Stimulated activated CD8-positive, alpha-beta memory T cell treated with anti-CD3 and anti-CD28 coated beads, Interleukin-4, amount 100 ng/mL, for 4 hours (primary cell): Measurements from ENCODE around the gene COBL.

Experiments used
- DNase-seq, 2 donors: peaks; one replicate each; pipeline ENCODE4 v3.0.0-alpha.2; 2020; ENCODE audit warnings: low read depth in 2 of 2, low spot score in 1 of 2

COBL gene

DNA sequence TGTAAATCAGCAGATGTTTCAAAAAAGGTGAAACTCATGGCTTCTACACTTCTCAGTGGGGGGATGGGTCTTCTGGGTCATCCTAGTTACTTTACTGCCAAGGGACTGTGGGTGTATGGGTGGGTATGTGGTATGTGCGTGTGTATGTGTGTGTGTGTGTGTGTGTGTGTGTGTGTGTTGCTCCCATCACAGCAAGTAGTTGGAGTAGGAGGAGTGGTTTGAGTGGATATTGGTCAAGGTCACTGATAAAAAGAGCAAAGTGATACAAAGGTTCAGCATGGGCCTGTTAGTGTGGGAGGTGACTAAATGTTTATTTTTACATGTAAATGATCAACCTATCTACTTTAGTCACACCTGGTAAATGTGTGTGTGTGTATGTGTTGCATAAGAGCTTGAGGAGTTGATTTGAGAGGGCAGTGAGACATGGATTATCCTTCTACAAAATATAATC, 11.8 kb upstream of the COBL start:
- DNase-seq, result no peak

DNA sequence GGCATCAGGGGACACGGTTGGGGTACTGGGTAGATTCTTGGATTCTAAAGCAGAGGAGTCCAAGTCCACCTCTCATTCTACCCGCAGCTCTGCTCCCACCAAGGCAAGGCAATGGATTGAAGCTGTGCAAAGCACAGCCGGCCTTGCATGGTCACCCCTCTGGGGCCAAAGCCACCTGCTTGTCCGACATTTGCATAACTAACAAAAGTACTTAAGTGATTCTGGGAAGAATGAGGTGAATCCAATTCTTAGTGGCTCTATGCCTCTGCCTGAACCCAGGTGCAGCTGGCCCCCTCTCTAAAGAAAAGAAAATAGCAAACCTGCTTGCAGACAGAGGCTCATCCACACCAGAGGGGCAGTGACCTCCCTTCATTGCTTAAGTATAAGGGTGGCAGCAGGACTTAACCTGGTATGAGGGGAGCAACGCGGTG, 10.7 kb upstream of the COBL start:
- DNase-seq, result no peak

DNA sequence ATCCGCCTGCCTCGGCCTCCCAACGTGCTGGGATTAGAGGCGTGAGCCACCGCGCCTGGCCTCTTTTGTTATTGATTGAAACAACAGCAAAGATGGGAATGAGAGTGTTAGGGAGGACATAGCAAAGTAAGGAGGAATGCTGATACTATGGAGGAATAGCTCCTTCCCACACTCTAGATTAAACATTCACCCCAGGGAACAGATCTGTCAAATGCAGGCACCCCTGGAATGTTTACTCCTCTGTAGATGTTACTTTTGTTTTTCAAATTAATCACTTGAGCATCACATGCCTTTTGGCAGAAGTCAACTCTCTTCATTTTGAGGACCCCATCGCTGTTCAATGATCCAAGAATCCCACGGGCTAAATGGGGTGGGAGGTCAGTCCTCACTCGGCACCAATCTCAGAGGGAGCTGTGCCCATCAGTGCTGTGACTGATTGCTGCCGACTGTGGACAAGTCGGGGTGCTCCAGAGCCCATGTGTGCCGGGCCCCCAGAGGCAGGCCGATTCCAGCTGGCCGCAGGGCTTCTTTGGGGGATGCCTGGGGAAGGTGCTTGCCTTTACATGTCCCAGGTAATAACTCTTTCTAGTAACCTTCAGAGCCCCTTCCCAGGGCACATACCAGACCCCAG, 10.2 kb upstream of the COBL start:
- no peak for DNase-seq

- DNase-seq, result no peak
Measured at GRCh38 chr7:51325908-51326307, 9.3 kb upstream of the COBL start.

DNA sequence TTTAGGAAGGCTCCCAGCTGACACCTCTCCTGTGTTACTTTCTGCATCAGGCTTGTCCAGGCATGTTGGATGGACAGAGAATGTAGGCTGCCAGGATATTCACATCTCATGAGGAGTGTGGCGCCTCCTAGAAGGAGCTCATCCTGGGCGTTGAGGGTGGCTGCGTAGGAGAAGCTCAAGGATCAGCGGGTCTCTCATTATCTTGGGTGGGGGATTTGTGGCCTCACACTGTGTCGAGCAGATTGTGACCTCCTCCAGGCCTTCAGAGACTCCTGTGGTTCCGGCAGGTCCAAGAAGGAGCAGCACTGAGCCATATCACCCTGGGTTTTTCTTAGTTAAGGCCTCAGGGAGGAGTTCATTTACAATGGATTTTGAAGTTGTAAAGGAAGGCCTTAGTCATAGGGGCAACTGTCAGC, 8.7 kb upstream of the COBL start:
- no peak for DNase-seq

DNA sequence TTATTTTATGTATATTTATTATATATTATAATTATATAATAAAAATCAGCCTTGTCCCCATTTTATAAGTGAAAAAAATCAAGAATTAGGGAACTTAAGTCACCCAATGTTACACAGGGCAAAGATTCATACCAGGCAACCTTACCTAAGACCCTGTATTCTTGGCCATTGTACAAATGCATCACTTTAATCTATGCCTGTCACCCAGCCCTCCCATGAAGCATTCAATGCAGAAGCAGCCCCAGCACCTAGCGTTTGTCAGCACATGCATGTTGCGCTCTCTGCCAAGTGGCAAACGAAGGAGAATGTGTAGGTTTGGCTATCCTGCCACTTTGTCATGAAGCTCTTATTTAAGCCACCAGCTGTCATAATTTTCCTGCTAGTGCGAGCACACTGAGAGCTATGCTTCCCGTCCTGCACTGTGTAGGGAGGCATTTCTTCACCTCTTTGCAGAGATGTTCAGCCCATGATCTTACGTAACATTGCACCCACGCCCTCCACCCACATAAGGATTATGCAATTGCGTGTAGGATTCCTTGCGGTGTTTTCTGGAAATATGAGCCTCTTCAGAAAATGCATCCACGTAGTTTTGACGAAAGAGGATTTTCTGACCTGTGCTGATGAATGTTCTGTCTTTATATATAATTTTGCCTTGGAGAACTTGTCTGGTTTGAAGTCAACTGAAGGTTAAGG, 7.7 kb upstream of the COBL start:
- no peak for DNase-seq

DNA sequence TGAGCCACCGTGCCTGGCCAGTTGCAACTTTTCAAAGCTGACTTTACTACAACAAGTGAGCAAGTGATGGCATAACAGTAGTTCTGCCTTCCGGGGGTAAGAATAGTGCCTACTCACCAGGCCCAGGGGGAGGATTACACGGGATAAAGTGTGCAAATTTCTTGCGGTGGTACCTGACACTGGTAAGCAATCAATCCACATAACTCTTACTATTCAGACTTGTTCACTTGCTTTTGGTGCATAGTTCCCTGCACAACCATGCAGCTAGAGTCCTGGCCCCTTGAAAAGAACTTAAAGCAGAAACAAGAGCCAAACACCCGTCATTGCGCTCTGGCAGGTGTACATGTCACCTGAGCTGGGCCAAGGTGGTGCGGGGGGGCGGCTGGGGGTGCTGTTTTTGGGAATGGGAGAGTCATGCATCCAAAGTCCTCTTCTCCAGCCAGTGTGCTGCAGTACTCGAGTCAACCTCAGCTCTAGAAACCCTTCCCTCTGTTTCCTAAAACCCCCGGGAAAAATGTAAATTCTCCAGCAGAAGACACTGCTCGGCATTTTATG, 5.4 kb upstream of the COBL start:
- no peak for DNase-seq

GRCh38 chr7:51318886-51319579, 2.4 kb upstream of the COBL start:
- no peak for DNase-seq

GRCh38 chr7:51318001-51318400, 1.4 kb upstream of the COBL start:
- DNase-seq, result no peak

DNA sequence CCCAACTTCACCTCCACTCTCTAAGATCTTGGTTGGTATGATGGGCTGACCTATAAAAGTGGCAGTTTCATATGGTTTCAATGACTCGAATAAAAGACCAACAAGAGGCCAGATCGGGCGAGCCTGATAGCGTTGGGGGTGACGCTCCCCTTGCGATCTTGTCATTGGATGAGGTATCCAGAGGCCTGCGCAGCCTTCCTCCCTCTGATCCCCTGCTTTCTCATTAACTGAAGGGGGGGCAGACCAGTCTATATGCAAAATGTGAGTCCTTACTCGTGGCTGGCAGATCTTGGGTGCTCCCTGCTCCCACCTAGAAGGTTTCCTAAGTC, 937 bp upstream of the COBL start:
- no peak for DNase-seq

DNA sequence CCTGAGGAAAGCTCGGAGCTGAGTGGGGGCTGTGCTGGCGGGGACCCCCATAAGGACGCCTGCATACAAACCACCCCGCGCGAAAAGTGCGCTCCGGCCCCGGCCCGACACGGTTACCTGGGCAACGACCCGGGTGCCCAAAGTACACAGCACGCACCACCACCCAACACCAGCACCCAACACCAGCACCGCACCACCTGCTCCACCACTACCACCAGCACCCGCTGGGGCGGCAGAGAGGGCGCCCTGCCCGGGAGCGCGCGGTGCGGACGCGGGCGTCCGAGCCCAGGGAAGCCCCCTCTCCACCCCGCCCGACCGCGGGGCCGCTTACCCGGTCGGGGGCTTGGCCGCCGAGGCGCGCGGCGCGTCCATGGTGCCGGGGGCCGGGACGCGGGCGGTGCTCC, 345 bp downstream of the COBL start:
- DNase-seq, result no peak

DNA sequence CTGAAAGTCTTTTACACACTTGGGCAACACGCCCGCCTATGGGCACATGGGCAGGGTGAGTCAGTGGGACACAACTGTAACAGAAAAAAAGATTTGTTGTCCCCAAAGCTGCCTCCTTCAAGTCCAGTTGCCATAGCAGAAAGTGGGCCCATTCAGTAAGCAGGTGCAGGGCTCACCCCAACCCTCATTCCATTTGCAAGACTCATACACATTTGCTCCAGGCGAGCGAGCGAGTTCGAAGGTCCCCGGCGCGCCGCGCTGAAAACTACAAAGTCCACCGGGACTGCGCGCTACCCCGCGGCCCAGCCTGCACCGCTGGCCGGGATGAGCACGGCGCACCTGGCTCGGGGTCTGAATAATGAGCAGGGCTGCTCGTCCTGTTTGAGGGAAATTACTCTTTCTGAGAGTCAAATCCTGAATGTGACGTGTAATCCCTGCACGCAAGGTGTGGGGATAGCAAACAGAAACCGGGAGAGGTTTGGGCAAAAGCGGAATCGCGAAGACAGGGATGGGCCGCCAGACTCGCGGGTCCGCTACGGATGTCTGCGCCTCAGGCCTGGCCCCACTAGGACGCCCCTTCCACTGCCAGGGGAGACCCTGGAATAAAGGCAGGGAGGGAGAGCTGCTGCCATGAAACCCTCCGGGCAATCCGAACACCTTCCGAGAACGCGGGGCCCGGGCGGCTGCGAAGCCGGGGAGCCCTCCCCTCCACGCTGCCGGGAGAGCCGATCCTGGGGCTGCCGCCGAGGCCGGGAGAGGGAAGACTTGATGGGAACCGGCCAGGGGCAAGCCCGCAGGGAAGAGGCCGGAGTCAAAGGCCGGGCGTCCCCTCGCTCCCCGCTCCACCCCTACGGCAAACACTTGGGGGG, 982 bp downstream of the COBL start:
- no peak for DNase-seq

DNA sequence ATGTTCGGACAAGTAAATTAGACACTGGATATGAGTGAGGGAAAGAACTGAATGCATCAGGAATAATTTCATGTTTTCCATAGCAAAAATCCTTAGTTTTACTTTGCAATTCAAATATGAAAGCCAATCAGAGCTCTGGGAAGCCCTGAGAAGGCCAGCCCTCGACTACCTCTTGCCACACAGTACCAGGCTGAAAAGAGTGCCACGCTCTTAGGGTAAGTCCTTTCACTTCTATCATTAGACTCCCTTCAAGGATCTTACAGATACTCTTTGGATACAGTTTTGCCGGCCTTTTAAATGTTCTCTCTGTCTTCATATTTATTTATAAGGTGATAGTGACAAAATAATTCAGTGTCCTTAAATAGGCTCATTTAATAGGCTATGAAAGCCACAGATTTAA, 1.9 kb downstream of the COBL start:
- no peak for DNase-seq

DNA sequence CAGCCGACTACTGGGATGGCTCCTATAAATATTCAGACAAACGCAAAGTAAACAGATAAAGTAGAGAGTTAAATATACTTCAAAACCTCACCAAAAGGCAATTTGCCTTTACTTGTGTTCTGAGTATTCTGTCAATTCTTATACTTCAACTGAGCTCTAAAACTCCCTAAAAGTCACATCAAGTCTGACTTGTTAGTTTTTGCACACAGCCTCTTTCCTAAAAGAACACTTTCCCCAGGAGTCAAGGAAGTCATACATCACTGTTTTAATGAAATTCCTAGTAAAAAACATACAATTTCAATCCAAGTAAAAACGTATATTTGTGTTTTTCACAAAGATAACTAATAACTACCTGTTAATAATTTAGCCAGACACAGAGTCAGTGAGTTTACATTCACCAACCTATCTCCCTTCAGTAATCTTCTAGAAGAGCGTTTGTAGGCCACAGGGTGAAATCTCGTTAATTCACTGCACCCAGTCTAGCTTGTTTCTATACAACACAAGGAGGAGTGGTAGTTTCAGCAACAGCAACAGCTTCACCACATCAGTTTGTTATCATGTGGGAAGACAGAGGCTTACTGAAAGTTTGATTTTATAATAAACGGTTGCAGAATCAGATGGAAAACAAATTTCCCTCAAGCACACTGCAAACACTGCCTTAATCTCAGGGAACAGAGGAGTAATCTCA, 2.7 kb downstream of the COBL start:
- no peak for DNase-seq

DNA sequence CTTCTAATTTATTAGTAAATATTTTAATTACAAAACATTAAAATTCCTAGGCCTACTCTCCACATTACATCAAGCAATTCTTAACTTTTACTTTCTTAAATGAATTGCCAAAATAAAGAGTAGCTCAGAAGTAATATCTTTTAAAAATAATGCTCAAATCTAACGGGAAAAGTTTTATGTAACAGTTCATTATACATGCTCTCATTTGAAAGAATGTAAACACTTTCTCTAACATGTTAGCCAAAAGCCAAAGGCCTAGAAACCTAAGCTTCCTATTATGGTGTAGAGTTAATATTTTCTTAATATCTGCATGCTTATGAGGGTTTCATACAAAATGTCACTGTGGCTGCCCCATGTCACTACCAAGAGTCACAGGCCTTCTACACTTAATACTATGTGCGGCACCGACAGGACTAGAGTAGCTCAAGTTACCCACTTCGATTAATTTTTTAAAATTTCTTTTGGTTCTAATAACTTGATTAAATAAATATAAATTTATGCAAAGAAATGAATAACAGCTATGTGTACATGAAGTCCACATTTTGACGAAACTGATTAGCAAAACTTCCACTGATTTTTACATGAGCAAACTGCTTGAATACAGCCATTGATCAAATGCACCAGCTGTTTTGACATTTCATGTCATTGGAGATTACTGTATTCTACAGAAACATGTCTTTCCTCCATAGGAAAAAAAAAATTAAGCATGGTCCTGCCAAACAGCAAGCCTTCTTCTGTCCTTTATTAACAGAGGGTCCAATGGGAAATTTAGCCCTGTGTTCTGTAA, 3.5 kb downstream of the COBL start:
- no peak for DNase-seq

DNA sequence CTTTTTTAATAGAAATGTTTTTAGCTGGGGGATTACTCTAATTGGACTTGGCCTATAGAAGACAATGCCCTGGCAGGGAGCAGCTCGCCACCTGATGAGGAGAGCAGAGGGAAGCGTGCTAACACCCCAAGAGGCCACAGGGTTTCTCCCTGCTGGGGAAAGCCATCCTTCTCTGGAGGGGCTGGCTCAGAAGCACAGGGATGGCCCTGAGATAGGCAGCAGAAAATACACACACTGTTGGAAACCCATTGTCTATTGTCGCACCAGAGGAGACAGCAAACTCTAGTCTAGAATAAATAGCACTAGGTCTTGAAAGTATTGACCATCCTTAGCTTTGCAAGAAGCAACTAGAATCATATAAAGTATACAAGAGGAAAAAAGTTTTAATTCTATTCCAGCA, 5.4 kb downstream of the COBL start:
- no peak for DNase-seq

DNA sequence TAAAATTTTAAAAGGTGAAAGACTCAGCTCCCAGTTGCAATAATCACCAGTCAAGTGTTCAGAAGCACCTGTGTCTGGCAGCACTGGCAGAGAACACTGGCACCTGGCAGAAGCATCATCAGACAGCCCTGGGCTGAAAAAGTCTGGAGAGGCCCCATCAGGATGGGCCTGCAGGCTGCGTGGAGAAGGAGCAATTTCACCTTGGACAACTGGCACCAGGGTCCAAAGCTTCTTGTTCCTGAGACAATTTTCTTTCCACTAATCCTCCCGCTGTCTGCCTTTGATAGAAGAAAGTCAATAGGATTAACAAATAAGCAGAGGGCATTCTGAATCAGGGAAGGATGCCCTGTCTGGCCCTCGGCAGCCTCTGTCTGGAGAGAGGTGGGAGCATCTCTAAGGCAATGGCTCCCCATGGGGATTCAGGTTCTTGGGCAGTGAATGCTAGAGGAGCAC, 6.5 kb downstream of the COBL start:
- no peak for DNase-seq

GRCh38 chr7:51309361-51310130, 7.1 kb downstream of the COBL start:
- no peak for DNase-seq

GRCh38 chr7:51308696-51309095, 7.9 kb downstream of the COBL start:
- DNase-seq, result no peak
